ENCODE measurements around the gene ENTPD6.

DNA sequence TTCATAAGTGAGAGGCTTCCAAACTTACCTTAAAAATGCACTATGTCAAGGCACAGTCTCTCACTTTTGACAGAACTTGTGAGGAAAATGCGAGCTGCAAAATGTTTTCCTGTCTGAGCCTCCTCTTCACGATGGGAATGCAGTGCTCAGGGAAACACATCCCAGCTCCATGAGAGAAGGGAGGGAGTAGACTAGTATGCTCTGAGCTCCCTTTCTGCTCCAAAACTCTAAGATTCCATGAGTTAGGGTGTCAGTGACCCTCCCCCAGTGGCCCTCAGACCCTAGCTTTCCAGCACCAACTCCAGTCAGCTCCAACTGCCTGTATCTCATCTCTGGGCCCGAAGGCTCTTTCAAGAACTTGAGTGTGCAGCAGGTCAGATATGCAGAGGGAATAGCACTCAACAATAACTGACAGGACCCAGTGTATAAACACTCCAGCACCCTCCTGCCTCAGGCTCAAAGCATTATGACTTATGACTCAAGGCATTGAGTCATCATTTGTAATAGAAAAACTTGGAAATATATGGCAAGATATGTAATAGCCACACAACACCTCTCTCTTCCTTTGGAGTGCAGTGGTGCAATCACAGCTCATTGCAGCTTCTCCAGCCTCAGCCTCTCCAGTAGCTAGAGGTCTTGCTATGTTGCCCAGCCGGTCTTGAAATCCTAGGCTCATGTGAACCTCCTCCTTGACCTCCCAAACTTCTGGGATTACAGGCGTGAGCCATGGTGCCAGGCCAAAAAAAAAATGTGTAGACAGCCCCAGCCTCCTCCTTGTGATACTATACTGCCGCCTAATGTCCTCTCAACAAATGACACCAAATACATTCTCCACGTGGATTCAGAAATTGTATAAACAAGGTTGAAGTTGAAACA, 16.7 kb upstream of the ENTPD6 start:
- TF ChIP-seq POLR2A (IDR thresholded peaks at IDR 0.05) = no peak
- TF ChIP-seq, protein P1, sequence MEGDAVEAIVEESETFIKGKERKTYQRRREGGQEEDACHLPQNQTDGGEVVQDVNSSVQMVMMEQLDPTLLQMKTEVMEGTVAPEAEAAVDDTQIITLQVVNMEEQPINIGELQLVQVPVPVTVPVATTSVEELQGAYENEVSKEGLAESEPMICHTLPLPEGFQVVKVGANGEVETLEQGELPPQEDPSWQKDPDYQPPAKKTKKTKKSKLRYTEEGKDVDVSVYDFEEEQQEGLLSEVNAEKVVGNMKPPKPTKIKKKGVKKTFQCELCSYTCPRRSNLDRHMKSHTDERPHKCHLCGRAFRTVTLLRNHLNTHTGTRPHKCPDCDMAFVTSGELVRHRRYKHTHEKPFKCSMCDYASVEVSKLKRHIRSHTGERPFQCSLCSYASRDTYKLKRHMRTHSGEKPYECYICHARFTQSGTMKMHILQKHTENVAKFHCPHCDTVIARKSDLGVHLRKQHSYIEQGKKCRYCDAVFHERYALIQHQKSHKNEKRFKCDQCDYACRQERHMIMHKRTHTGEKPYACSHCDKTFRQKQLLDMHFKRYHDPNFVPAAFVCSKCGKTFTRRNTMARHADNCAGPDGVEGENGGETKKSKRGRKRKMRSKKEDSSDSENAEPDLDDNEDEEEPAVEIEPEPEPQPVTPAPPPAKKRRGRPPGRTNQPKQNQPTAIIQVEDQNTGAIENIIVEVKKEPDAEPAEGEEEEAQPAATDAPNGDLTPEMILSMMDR (IDR thresholded peaks at IDR 0.05) = peak in 3 of 4 experiments; percentile 66 to 78 (median 74)
- peak; percentile 45 for TF ChIP-seq POLR2AphosphoS5 (IDR thresholded peaks at IDR 0.05)

Data from prostate gland (tissue), 2 donors.